GM10248 (cell line): Measurements from ENCODE around the gene RNLS.

Source experiments
- CTCF ChIA-PET: fragments of 300-600 bp; sonication (Branson Sonifier 250); formaldehyde crosslinking; extraction: SDS; loops from one replicate; lab custom pipeline; 2021; ENCODE audit warnings: antibody characterized with exemption; lab: Yijun Ruan, JAX
- POLR2A ChIA-PET: fragments of 350-650 bp; sonication (Branson Sonifier 250); formaldehyde crosslinking; extraction: SDS; loops from one replicate; lab custom pipeline; 2020; ENCODE audit warnings: antibody characterized with exemption; lab: Yijun Ruan, JAX
- DNase-seq: peaks from one replicate; pipeline ENCODE4 v3.0.0; 2012; ENCODE audit errors: extremely low spot score
- TF ChIP-seq, protein P1 (sequence below): IDR thresholded peaks from 2 replicates; pipeline ENCODE4 v1.5.1; 2012; ENCODE audit warnings: mild to moderate bottlenecking, low read depth; ENCODE audit errors: extremely low read depth, missing control alignments, control extremely low read depth

Gene RNLS

GRCh38 chr10:88330174-88330573, 252.9 kb downstream of the RNLS start:
- TF ChIP-seq, protein P1, sequence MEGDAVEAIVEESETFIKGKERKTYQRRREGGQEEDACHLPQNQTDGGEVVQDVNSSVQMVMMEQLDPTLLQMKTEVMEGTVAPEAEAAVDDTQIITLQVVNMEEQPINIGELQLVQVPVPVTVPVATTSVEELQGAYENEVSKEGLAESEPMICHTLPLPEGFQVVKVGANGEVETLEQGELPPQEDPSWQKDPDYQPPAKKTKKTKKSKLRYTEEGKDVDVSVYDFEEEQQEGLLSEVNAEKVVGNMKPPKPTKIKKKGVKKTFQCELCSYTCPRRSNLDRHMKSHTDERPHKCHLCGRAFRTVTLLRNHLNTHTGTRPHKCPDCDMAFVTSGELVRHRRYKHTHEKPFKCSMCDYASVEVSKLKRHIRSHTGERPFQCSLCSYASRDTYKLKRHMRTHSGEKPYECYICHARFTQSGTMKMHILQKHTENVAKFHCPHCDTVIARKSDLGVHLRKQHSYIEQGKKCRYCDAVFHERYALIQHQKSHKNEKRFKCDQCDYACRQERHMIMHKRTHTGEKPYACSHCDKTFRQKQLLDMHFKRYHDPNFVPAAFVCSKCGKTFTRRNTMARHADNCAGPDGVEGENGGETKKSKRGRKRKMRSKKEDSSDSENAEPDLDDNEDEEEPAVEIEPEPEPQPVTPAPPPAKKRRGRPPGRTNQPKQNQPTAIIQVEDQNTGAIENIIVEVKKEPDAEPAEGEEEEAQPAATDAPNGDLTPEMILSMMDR: no peak
- POLR2A ChIA-PET: no interaction called here
- no peak for DNase-seq
- CTCF ChIA-PET: interaction anchor here (1.6 kb wide), 1 partner anchor 35 kb away, joined by 3 read pairs; no protein-coding TSS in a partner anchor

DNA sequence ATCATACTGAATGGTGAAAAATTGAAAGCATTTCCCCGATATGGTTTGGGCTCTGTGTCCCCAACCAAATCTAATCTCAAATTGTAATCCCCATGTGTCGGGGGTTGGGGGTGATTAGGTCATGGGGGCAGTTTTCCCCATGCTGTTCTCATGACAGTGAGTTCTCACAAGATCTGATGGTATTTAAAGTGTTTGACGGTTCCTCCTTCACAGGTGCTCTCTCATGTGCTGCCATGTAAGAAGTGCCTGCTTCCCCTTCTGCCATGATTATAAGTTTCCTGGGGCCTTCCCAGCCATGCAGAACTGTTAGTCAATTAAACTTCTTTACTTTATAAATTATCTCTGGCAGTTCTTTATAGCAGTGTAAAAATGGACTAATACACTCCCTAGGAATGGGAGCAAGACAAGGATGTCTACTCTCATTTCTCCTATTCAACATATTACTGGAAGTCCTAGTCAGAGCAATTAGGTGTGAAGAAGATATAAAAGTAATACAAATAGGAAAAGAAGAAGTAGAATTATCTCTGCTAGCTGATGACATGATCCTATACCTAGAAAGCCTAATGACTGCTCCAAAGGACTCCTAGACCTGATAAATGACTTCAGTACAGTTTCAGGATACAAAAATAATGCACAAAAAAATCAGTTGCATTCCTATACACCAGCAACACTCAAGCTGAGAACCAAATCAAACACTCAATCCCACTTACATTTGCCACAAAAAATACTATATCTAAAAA, 260.6 kb downstream of the RNLS start:
- POLR2A ChIA-PET: no interaction called here
- TF ChIP-seq, protein P1: no peak
- DNase-seq: no peak
- CTCF ChIA-PET: no interaction called here

DNA sequence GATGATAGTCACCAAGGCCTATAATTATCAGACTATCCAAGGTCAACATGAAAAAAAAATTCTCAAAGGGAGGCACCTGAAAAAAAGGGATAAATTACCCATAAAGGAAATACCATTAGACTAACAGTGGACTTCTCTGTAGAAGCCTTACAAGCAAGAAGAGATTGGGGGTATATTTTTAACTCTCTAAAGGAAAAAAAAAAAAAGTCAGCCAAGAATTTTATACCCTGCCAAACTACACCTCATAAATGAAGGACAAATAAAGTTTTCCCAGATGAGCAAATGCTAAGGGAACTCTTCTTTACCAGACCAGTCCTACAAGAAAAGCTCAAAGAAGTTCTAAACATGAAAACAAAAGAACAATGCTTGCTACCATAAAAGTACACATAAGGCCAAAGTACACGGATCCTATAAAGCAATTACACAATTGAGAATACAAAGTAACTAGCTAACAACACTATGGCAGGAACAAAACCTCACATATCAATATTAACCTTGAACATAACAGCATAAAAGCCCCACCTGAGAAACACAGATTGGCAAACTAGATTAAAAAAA, 263.1 kb downstream of the RNLS start:
- TF ChIP-seq, protein P1: no peak
- CTCF ChIA-PET: interaction anchor here (1.1 kb wide), 1 partner anchor 15 kb away, joined by 3 read pairs; no protein-coding TSS in a partner anchor
- POLR2A ChIA-PET: no interaction called here
- DNase-seq: no peak

- CTCF ChIA-PET: interaction anchor here (0.9 to 1.3 kb wide), 3 partner anchors 10 to 70 kb away, joined by 3 read pairs; no protein-coding TSS in a partner anchor
- no peak for DNase-seq
- TF ChIP-seq, protein P1: no peak
- POLR2A ChIA-PET: no interaction called here
Observed at GRCh38 chr10:88318803-88319202, 264.3 kb downstream of the RNLS start.

GRCh38 chr10:88317099-88317498, 266.0 kb downstream of the RNLS start:
- ChIA-PET CTCF (interaction anchor here (0.9 to 2.4 kb wide), 7 partner anchors 9 to 25 kb away, joined by 3 to 7 read pairs (median 3); no protein-coding TSS in a partner anchor), POLR2A (no interaction called here)
- TF ChIP-seq, protein P1: no peak
- DNase-seq: no peak

- ChIA-PET CTCF (interaction anchor here (0.9 to 2.4 kb wide), 9 partner anchors 10 to 73 kb away, joined by 3 to 7 read pairs (median 3); no protein-coding TSS in a partner anchor), POLR2A (no interaction called here)
- no peak for DNase-seq
- TF ChIP-seq, protein P1: no peak
Observed at GRCh38 chr10:88316292-88316861, 266.7 kb downstream of the RNLS start.
